NCI-H1105 treated with DMSO at 0.1 percent for 48 hours (cell line): ENCODE data around the gene KCNN2.
"Not testable (repeated sequence)": the region's sequence is repeated elsewhere in the genome, so short reads cannot be mapped to it uniquely, and the experiment has no call there.

Experiments
- DNase-seq: peaks from one replicate; lab custom pipeline; 2025; lab: John Stamatoyannopoulos, UW

The KCNN2 gene

DNA sequence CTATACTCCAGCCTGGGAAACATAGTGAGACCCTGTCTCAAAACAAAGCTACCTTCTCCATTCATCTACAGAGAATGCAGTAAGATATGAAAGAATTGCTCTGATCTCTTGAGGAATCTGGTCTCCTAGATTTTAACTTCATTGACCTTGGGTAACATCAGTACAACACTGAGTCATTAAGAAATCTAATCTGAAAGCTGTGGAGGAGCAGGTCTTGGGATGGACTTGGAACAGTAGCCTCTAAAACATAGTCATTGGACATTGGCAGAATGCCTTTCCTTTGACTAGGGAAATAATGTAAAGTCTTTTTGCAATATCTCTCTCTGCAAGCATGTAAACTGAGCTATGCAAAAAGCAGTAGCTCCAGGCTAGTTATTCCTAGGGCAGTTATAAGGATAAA lies 58.1 kb downstream of the KCNN2 start:
- no peak for DNase-seq

DNA sequence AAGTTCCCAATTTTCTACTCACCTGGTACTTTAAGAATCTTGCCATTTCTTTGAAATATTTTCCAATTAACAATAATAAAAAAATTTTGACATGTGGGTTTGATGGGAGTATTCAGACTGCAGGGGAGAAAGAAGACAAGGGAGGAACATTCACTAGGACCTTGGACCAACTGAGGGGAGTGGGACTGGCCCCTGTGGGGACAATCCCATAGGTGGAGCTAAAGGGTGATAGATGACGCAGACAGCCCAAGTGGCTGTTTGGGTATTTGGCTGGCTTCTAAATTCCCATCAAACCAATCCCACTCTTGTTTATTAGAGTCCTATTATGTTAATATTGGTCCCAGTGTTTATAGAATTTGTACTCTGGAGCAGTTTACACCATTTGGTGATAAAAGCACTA lies 65.3 kb downstream of the KCNN2 start:
- no peak for DNase-seq

DNA sequence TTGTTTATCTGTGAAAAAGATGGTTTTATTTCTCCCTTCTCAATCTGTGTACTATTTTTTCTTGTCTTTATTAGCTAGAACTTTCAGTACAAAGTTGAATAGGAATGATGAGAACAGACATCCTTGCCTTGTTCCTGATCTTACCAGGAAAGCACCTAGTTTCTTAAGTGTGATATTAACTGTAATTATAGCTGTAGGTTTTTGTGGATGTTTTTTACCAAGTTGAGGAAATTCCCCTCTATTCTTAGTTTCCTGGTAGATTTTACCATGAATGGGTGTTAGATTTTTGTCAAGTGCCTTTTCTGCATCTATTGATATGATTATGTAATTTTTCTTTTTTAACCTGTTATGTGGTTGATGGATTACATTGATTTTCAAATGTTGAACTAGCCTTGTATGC lies 68.7 kb downstream of the KCNN2 start:
- DNase-seq = no peak

DNA sequence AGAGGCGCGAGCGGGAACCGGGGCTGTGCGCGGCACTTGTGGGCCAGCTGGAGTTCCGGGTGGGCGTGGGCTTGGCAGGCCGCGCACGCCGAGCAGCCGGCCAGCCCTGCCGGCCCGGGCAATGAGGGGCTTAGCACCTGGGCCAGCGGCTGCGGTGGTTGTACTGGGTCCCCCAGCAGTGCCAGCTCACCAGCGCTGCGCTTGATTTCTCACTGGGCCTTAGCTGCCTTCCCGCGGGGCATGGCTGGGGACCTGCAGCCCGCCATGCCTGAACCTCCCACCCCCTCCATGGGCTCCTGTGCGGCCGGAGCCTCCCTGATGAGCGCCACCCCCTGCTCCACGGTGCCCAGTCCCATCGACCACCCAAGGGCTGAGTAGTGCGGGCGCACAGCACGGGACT lies 70.8 kb downstream of the KCNN2 start:
- DNase-seq = not testable (repeated sequence)

DNA sequence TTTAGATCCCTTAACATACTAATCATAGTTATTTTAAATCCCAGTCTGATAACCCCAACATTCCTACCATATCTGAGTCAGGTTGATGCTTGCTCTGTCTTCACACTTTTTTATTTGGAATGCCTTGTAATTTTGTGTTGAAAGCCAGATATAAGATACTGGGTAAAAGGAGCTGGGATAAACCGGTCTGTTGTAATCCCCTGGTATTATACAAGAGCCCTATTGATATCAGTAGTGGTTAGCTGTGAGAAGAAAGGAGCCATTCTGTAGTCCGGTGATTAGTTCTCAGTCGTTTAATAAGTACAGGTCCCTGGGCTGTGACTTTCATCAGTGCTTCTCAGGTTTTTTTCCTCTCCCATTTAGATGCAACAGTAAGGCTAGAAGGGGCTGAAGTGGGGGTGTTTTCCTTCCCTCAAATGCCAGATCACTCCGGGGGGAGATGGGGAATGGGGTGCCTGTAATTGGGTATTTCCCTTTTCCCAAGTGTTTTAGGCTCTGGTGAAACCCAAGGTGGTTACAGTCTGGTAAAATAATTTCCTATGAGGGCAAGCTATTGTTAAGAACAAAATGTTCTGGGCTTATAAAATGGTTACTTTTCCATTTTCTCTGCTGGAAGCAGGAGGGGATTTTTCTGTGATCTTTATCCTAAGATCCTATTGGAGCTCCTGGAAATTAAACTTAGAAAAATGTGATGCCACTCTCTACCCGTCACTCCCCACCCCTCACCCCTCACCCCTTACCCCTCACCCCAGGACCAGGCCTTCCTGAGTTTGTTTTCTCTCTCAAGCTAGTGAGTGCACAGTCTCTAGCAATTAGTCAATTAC lies 72.7 kb downstream of the KCNN2 start:
- no peak for DNase-seq

DNA sequence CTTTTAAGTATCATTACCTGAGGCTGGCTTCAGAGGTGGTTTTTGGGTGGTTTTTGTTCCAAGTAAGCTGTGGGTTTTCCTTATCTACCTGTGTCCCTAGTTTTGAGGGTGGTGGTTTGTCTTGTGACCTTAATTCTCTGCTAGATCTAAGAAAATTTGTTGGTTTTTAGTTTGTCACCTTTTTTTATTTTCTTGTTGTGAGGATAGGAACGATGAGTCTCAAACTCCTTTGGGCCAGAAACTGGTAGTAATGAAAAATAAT lies 73.3 kb downstream of the KCNN2 start:
- no peak for DNase-seq

DNA sequence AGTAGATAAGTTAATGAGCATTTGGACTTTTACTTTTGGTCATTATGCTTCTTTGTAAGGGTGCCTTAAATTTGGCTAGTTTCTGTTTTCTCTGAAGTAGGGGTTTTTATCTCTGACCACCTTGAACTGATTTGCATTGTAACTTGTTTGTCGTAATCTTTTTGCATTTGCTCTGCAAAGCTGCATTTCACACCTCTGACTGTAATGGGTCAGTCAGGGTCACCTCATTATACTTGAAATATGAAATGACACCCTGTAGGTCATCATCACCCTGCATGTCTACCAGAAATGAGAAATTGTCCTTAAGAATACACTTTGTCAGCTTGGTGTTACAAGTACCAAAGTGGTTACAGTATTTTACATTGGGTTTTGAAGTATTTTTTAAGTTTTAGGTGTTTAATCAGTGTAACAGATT lies 74.0 kb downstream of the KCNN2 start:
- no peak for DNase-seq

DNA sequence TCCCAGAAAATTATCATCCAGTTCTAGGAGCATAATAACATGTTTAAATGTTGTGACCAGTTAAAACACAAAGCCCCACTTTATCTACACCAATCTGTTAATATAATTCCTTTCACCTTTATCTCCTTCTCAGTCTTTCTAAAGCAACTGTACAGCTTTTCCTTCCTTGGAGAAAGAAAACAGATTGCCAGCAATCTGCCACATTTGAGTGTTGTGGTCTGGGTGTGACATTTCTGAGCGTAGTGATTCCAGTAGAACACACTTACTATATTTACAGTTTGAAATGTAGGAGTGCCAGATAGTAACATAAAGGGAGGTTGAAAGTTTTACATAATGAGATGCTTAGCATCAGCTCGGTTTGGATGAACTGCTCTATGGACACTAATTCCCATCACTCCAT lies 76.1 kb downstream of the KCNN2 start:
- DNase-seq = no peak

DNA sequence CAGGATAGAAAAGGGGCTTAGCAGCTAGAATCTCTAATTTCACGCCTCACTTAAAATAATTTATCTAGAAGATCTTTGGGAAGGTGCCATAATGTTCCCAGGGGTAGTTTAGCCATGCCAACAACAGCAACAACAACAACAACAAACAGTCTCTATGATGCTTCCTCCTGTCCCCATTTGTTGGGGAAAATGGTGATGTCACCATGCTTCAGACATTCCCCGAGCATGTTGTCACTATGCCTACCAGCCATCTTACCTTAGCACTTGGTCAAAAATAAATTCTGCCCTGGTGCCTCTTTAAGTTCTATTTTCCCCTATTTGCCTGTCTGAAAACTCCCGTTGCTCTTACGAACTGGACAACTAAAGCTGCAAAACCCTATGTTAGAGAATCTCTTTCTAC lies 76.6 kb downstream of the KCNN2 start:
- no peak for DNase-seq

DNA sequence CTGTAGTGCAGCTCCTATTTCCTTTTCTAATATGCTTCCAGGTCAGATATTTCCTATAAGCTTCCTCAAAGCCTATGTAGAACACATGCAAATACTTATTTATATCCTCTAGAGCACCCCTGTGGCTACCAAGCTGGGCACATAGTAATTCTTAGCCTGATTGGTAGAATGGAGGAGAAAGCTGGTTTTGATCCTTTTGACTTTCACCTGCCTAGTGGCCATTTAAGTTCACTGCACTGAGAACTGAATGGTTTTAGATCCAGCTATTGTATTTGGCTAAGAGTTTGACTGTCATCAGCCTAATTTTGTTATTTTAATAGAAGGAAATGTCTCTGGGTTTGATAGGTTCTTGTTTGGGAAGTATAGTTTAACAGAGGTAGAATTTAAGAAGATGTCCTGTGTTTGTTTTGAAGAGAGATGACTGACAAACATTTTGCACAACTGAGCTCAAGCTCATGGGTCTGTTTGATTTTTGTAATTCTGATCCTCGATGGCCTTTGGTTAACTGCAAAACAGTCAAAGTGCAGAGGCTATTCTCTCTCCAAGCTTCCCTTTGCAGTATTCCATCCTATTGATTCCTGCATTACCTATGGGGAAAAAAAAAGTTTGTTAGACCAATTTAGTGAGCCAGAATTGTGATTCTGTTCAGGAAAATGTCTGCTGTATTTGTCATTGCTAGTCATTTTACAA lies 85.4 kb downstream of the KCNN2 start:
- DNase-seq = peak; percentile 4

DNA sequence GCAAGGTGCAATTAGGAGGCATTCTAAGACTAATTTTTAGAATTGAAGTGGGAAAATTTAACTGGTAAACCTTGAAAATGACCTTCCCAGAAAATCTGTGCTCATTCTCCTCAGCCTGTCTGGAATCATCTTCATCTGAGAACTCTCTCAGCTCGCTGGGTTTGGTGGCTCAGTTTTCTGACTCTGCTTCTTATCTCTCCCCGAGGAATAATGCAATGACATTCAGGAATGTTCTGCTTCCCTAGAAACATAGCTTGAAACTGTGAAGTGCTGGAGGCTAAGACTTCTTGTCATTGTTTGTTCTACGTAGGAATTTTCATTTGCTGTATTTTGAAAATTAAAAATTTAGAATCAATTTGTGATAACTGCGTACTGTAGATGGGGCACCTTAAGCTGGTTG lies 86.6 kb downstream of the KCNN2 start:
- DNase-seq = no peak

DNA sequence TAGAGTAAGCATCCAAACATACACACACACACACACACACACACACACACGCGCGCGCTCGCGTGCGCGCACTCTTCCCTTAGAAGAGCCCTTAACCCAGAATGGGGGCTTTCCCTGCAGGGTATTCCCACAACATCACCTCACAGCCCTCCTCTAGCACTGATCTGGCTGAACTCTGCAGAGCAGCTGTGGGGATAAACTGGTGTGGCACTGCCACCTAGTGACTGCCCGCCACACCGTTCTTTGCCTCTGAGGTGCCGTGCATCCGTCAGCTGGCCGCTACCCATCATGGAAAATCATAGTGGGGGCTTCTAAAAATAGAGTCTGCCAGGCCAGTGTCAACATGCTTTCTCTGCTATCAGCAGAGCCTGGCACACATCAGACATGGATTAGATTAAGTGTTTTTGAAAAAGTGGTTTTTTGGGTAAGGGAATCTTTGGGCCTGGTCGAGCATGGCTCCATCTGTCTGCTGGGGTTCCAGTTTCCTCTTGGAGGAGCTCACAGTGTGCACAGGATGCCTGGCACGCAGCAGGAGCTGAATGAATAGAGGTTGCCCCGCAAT lies 88.1 kb downstream of the KCNN2 start:
- DNase-seq = peak; percentile 50

DNA sequence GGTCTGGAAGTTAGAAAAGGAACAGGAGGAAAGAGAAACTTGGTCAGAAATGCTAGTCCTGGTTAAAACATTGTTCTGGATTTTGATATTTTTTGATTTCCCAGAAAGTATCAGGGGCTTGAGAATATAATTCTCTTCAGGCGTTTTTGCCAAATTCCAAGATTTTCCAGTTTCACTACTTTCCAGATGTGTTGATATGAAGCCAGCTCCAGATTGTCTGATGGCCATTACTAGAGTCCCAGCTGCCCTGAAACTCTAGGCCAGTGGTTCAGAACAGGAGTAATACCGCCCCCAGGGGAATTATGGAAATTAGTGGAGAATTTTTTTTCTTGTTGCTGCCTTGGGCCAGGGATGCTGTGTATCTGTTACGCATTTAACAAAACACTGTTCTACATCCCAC lies 88.6 kb downstream of the KCNN2 start:
- no peak for DNase-seq

DNA sequence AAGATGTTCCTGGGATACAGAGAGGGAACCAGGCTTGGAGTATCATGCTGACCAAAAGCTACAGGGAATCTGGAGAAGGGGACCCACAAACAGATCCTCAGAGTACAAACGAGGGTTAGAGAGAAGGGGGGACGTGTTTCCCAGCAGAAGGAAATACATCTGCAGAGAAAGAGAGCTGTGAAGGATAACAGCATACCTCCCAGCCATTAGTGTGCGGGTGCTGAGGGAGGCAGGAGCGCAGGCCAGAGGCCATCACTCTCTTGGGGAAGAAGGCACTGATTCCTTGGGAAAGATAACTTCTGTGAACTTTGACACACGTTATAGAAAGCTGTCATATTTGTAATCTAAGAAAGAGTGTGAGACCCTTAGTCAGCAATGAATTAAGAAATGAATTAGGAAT lies 96.9 kb downstream of the KCNN2 start:
- DNase-seq = no peak

DNA sequence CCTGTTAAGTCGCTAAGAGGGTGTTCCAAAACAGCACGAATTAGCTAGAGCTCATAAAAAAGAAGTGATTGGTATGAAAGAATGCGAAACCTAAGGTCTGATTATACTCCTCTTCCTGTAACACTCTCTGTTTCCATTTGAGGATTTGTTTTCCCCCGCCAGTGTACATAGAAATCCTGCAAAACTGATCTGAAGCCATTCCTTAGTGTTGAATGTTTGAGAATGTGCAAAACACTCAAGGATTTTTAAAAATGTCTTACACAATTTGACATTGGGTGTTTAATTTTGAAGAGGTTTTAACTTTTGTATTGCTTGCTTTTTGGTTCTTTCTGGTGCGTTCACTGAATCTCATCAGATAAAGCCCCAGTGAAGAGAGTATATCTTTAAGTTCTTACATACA lies 105.3 kb downstream of the KCNN2 start:
- no peak for DNase-seq

DNA sequence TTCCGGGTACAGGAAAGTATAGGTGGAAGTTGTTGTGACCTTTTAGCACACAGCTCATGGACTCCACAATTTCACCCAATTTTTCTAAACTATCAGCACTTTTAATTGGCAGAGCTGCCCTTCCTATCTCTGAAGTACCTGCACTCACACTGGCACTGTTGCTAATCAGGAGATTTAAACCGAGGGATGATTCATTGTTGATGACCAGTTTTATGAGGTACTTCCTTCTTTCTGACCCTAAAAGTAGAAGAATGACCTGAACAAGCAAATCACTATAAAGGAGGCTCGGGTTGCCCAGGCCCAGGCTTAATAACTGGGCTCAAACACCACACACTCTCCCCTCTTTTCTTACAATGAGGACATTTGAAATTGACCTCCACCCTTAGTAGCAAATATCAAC lies 105.9 kb downstream of the KCNN2 start:
- no peak for DNase-seq

DNA sequence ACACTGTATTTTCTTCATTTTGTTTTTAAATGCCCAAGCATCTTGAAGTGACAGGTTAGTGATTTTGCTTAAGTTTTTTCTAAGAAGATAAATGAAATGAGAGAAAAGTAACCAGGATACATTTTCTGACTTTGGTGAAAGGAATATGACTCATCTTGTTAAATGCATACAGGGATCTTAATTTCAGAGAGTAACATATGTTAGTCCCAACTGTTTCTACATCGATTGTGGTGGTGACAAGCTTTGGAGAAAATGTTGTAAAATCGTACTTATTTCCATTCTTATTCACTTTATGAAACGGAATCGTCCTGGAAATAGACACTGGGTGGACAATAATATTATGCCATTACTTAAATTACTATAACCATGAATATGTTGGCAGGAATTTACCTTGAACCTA lies 107.5 kb downstream of the KCNN2 start:
- no peak for DNase-seq

DNA sequence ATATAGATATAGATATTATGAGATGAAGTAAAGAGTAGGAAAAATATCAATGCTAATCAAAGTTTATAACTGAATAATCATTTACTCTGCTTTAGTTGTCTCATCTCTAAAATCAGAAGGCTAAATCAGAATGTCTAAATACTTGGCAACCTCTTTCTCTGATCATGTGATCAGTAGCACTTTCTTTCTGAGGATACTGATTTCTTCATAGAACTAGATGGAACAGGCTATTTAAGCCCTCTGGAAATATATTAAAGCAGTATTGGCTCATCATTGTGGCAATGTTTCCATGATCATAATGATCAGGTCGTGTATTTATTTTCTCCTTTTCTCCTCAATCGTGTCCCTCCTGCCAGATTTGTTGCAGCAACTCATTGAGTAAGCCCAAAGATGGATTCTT lies 109.7 kb downstream of the KCNN2 start:
- no peak for DNase-seq

DNA sequence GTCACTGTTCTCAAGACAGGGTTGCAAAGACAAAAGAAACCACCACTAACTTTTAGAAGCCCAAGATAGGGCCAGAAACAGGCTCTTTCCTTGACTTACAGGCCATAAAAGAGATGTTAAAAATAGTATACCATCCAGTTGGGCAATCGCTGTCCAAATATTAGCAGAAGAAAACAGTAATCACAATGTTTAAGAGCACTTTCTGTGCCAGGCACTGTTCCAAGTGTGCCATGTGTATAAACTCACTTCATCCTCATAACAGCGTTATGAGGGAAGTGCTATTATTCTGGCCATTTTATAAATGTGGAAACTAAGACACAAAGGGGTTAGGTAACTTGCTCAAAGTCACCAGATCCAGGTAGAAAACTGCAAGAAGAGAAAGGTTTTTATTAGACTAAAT lies 111.7 kb downstream of the KCNN2 start:
- DNase-seq = no peak

DNA sequence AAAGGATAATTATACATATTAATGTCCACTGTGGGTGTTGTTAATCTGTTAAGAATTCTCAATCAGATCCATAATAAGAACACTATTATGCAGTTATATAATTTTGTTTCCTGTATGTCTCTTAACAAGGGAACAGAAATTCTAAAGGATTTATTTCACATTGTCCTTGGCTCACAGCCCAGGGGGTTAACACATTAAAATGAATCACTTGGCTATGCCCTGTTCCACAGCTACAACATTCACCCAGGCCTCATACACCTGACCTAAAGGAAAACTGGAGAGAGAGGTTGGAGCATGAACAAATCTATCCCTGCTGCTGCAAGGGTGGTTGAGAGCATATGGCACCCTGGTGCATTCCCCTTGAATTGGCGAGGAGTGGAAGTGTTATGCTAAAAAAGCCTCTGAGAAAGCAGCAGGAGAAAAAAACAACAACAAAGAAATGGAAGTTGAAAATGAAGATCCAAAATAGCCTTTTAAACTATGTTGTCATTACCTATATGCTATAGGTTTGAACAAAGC lies 116.0 kb downstream of the KCNN2 start:
- DNase-seq = no peak

DNA sequence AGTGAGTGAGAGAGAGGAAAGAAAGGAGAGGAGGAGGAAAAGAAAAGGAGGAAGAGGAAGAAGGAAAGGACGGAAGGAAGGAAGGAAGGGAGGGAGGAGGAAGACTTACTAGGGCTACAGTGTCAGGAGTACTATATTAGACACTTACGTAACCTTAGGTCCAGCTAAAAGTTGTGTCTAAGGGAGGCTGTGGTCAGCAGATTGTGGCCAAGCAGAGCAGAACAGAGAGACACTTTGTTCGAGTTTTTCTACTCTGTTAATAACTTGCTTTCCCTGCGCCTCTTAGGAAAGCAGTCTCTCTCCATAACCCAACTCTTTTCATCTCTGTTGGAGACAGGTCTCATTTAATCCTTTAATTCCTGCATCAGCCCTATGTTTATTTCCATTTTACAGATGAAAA lies 138.9 kb downstream of the KCNN2 start:
- DNase-seq = no peak

DNA sequence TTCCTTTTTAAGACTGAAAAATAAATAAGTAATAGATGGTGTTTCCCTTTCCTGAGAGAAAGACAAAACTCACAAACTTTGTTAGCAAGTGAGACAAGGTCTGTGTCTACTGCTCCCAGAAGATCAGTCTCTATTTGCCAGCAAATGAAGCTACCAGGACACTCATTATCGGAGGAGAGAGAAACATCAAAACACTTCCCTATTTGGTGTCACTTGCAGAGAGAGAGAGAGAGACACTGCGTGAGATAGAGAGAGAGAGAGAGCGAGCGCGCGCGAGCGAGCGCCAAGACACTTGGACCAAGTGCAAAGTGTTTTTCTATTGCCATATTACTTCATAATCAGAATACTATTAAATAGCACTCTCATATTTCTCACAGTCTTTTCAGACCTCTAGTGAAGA lies 142.7 kb downstream of the KCNN2 start:
- DNase-seq = no peak

DNA sequence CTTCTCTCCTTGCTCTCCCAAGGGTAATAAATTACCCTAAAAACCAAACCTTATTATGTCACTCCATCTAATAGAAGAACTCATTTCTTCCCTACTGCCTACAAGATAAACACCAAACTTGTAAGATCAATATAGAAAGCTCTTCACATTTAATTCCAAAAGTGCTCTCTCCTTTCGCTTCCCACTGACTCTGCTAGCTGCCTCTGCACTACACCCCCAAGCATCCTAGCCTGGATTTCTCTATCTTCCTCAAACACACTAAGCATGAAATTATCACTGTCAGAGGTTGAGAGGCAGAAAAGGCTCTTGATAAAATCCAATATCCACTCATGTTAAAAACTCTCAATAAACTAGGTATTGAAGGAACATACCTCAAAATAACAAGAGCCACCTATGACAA lies 162.4 kb downstream of the KCNN2 start:
- DNase-seq = no peak

DNA sequence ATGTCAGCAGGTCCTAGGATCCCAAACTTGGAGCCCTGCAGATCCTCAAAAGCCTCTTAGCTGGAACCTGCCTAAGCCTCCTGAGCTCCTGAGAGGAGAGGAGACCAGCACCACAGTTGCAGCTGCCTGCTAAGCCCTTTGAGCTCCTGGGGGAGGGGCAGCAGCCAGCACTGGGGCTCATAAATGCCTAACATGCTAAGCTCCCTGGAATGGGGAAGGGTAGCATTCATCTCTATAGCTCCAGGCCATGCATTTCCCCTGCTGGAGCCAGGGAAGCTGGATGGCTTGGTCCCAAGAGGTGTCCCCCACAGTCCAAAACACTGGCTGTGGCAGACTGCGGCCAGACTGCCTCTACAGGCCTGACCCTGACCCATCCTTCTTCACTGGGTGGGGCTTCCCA lies 182.7 kb downstream of the KCNN2 start:
- DNase-seq = no peak
